Adrenal gland (tissue), 12 donors: ENCODE data around the gene UGT1A6. TPM values are rescaled to one million over a fixed set of nuclear protein-coding genes. Genes with fewer than 3 reads are reported as not detected.

ENCODE experiments used
- DNase-seq, 7 donors: peaks; one replicate each; pipeline ENCODE4 v3.0.0-alpha.2; 2019 to 2020
- H3K27ac ChIP-seq, 5 donors: fragments of 200-600 bp; sonication (generic) in 4 of 5; 1 replicate in 3 of 5; 2 replicates in 2 of 5; pipeline versions ENCODE4 v1.5.1 to v1.8.0; 2016 to 2020; ENCODE audit warnings: mild to moderate bottlenecking in 1 of 5
- H3K27me3 ChIP-seq: fragments of 200-600 bp; 2 replicates; pipeline ENCODE4 v1.8.0; 2021
- H3K36me3 ChIP-seq, 2 donors: fragments of 200-600 bp; replicated peaks in 1 of 2; 1 replicate in 1 of 2; 2 replicates in 1 of 2; pipeline versions ENCODE4 v1.5.1 to v1.8.0; 2018 to 2022
- H3K4me1 ChIP-seq, 2 donors: fragments of 200-600 bp; replicated peaks in 1 of 2; 1 replicate in 1 of 2; 2 replicates in 1 of 2; pipeline versions ENCODE4 v1.5.1 to v1.8.0; 2018 to 2021
- H3K4me3 ChIP-seq, 4 donors: fragments of 200-600 bp; sonication (generic) in 3 of 4; one replicate each; pipeline ENCODE4 v1.5.1; 2016 to 2018
- H3K9me3 ChIP-seq, 3 donors: fragments of 200-600 bp; sonication (generic) in 1 of 3; replicated peaks in 1 of 3; 1 replicate in 2 of 3; 2 replicates in 1 of 3; pipeline versions ENCODE4 v1.5.1 to v1.8.0; 2016 to 2021
- POLR2A ChIP-seq, 2 donors: fragments of 450-650 bp; IDR thresholded peaks; one replicate each; pipeline ENCODE4 v1.6.1; 2017; ENCODE audit warnings: antibody characterized with exemption in 2 of 2, mild to moderate bottlenecking in 2 of 2, moderate library complexity in 1 of 2
- WGBS, 4 donors: extraction: QIAGEN DNeasy Blood & Tissue Kit in 2 of 4; methylation state at CpG; one replicate each; pipeline versions ENCODE4 v1.1.5 to v1.1.7; 2013 to 2017; 5-methylcytosine and 5-hydroxymethylcytosine counted together
- intact Hi-C, 2 donors: fragments of 100-400 bp; cut with DNase I; formaldehyde crosslinking; loops; one replicate each; pipeline versions ENCODE4 v1.14.1 to v1.15.0; 2022 to 2023
- polyA plus RNA-seq, 3 donors: library from polyadenylated mRNA; stranded (reverse); fragments of 200-250 nt in 2 of 3; fragments of 350-450 nt in 1 of 3; fragmentation: Illumina TruSeq in 1 of 3; extraction: RNeasy Lipid Tissue Mini Kit (QIAGEN cat#74804) in 1 of 3; gene quantifications; one replicate each; pipeline ENCODE4 v1.2.3, GENCODE V29; 2013 to 2014
- total RNA-seq, 9 donors: library from RNA; depleted of rRNA in 4 of 9; stranded (reverse); fragments of >200 nt in 4 of 9; fragments of 120-200 nt in 1 of 9; fragmentation: NEBNext Ultra II Directional in 1 of 9; extraction: Animal tissue kit (Norgen Biotek cat#: 25700) in 1 of 9; gene quantifications; one replicate each; pipeline versions ENCODE4 v1.1.0 to v1.2.4, GENCODE V29; 2013 to 2023
- TF ChIP-seq, protein P1 (sequence below), 6 experiments: fragments of 450-650 bp in 4 of 6; fragments of 200-600 bp in 2 of 6; sonication (generic) in 1 of 6; IDR thresholded peaks; 1 replicate in 5 of 6; 2 replicates in 1 of 6; pipeline versions ENCODE4 v1.5.1 to v1.8.0; 2016 to 2021; ENCODE audit warnings: antibody characterized with exemption in 6 of 6, mild to moderate bottlenecking in 2 of 6, moderate library complexity in 1 of 6
- donor health status: healthy with polysubstance abuse.
- donor health status: Bipolar disorder and iron deficiency.
- donor health status: DM: yes; HTN: yes; CAD: no.
- donor health status: DM: no; HTN: no; CAD: no.
- donor health status: DM: no; HTN: no; CAD: no.
- donor health status: DM: yes; HTN: yes; CAD: no.

UGT1A6 gene
- total and polyA plus RNA-seq, 12 donors, result 0.16 TPM; not detected in 11

DNA sequence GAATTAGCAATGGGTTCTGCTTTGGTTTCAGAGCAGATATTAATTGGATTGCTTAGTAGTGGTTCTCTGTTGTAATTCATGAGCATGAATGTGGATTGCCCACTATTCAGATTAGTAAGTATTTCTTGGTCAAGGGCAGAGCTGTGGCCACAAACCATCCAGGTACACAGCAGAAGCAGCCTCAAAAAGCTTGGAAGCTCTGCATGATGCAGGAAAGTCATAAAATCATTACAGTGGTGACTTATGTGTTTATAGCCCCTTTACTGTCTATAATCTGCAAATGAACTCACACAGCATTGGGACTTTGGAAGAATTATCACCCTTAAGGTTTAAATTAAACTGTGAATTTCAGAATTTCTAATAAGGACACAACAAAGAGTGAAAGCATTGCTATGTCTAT, 65.5 kb downstream of the UGT1A6 start:
- intact Hi-C loops, result no loop called here
- H3K9me3 ChIP-seq, result no peaks in the 10 kb centered on the region
- TF ChIP-seq, protein P1, sequence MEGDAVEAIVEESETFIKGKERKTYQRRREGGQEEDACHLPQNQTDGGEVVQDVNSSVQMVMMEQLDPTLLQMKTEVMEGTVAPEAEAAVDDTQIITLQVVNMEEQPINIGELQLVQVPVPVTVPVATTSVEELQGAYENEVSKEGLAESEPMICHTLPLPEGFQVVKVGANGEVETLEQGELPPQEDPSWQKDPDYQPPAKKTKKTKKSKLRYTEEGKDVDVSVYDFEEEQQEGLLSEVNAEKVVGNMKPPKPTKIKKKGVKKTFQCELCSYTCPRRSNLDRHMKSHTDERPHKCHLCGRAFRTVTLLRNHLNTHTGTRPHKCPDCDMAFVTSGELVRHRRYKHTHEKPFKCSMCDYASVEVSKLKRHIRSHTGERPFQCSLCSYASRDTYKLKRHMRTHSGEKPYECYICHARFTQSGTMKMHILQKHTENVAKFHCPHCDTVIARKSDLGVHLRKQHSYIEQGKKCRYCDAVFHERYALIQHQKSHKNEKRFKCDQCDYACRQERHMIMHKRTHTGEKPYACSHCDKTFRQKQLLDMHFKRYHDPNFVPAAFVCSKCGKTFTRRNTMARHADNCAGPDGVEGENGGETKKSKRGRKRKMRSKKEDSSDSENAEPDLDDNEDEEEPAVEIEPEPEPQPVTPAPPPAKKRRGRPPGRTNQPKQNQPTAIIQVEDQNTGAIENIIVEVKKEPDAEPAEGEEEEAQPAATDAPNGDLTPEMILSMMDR (IDR thresholded peaks at IDR 0.05), result no peak
- TF ChIP-seq POLR2A (IDR thresholded peaks at IDR 0.05), result no peak

DNA sequence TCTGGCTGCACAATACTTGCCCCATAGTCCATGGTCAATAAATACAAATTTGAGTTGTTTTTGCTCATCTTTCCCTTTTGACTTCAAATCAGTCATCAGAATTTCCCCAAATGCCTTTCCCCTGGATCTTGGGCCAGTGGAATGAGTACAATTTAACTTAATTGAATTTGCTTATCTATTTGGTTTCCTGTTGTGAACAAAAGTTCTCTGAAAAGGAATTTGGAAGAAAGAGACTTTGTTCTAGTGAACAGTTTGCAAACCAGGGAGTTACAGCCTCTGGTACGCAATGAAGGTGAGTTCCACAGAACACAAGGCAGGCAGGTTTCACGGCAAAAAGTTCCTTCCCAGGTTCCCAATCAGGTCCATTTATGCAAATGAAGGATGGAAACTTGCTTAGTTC, 66.2 kb downstream of the UGT1A6 start:
- WGBS, 4 donors, result 83 to 88% (median 87%) methylated on average over 2 of the region's 2 CpGs
- no peak for DNase-seq
- no peak overlapping the region for H3K4me3 ChIP-seq
- intact Hi-C loops, result no loop called here
- no peaks in the 10 kb centered on the region for H3K36me3 ChIP-seq
- no peaks in the 10 kb centered on the region for H3K27me3 ChIP-seq
- H3K9me3 ChIP-seq, result no peaks in the 10 kb centered on the region
- no peak for TF ChIP-seq POLR2A (IDR thresholded peaks at IDR 0.05)
- TF ChIP-seq, protein P1 (IDR thresholded peaks at IDR 0.05), result no peak
- H3K4me1 ChIP-seq, result no peaks in the 10 kb centered on the region
- no peak overlapping the region for H3K27ac ChIP-seq

More for the DNA sequence above, 65.5 kb downstream of the UGT1A6 start:
- no peaks in the 10 kb centered on the region for H3K4me1 ChIP-seq
- no peaks in the 10 kb centered on the region for H3K36me3 ChIP-seq
- no peaks in the 10 kb centered on the region for H3K27me3 ChIP-seq
- H3K27ac ChIP-seq, result no peak overlapping the region
- no peak overlapping the region for H3K4me3 ChIP-seq
- DNase-seq, result no peak

DNA sequence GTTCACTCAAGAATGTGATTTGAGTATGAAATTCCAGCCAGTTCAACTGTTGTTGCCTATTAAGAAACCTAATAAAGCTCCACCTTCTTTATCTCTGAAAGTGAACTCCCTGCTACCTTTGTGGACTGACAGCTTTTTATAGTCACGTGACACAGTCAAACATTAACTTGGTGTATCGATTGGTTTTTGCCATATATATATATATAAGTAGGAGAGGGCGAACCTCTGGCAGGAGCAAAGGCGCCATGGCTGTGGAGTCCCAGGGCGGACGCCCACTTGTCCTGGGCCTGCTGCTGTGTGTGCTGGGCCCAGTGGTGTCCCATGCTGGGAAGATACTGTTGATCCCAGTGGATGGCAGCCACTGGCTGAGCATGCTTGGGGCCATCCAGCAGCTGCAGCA, 67.4 kb downstream of the UGT1A6 start, which contains the start of gene UGT1A1:
UGT1A1 (plus strand) TSS at position 228 of the 400 bp plus-strand sequence; CDS start at position 246, 18 bp downstream.
- H3K27ac ChIP-seq, result no peak within 1 kb of the TSS
- H3K36me3 ChIP-seq, result no peaks in the 10 kb centered on the region
- H3K27me3 ChIP-seq, result peaks cover 5% of the 10 kb centered on the region
- intact Hi-C loops, result no loop called here
- no peaks in the 10 kb centered on the region for H3K4me1 ChIP-seq
- no peaks in the 10 kb centered on the region for H3K9me3 ChIP-seq
- H3K4me3 ChIP-seq, result no peak within 1 kb of the TSS
- 88 to 96% (median 92%) methylated on average over 5 to 6 of the region's 6 CpGs for WGBS, 4 donors
- DNase-seq, result no peak
- TF ChIP-seq, protein P1 (IDR thresholded peaks at IDR 0.05), result no peak
- no peak for TF ChIP-seq POLR2A (IDR thresholded peaks at IDR 0.05)

DNA sequence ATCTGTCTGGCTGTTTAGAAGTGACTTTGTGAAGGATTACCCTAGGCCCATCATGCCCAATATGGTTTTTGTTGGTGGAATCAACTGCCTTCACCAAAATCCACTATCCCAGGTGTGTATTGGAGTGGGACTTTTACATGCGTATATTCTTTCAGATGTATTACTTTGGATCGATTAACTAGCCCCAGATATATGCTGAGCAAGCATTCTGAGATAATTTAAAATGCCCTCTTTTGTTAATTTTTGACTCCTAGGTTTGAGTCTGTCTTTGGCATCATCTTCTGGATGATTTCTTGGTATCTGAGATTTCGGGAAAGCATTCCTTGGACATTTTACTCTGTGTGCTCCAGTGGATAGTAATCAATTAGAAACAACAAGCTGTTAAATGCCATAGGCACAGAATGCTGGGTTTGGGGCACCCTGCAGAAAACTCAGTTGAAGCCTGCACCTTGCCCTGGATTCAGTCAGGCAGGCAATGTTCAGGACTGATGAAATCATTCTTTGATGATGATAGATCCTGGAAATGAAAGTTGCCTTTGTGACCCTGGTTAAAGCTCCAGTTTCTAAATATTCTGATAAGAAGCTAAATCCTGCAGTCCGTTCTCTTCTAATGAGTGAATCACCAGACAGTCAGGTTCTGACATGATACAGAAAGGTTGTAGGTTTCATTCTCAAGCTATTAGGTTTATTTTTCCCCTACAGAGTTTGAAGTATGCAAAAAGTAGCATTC, 68.5 kb downstream of the UGT1A6 start:
- DNase-seq, result no peak
- H3K27ac ChIP-seq, result no peak overlapping the region
- no peaks in the 10 kb centered on the region for H3K4me1 ChIP-seq

More for the DNA sequence above, 68.5 kb downstream of the UGT1A6 start:
- no peaks in the 10 kb centered on the region for H3K9me3 ChIP-seq
- H3K36me3 ChIP-seq, result no peaks in the 10 kb centered on the region
- H3K27me3 ChIP-seq, result peaks cover 7% of the 10 kb centered on the region
- intact Hi-C loops, result no loop called here
- 58 to 75% (median 70%) methylated on average over 4 of the region's 4 CpGs for WGBS, 4 donors
- no peak overlapping the region for H3K4me3 ChIP-seq
- TF ChIP-seq POLR2A (IDR thresholded peaks at IDR 0.05), result no peak
- TF ChIP-seq, protein P1 (IDR thresholded peaks at IDR 0.05), result no peak
